Left forelimb (tissue), 1 donor: ENCODE data around the gene SPACA7.

Experiments
- DNase-seq: peaks from one replicate; pipeline ENCODE4 v3.0.0-alpha.2; 2018; ENCODE audit warnings: low spot score

Gene SPACA7

GRCh38 chr13:112376050-112376681 lies at the start of gene SPACA7:
Gene SPACA7, plus strand, starts transcription at chr13:112376355. Its CDS starts 31 bp downstream, at chr13:112376386.
- DNase-seq, result no peak

DNA sequence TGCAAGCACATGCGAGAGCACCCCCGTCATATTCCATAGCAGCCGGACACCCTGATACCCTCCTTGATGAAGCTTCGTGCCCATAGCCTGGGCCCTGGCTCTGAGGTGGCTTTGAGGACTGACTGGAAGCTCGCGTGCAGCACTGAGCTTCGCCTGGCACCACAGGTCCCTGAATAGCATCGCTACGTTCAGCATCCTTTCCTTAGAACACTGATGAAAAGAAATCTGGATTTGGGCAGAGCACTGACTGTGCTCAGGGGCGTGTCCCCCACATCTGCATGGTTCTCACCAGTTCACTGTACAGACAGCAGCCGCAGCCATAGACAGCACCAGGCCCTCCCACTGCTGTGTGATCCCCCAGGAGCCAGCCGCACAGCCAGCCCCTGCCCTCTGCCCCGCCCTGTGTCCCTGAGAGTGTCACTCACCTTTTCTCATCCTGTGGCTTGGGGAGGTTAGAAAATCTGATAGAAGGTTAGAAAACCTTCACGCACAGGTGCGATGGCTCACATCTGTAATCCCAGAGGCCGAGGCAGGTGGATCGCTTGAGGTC lies 49.3 kb upstream of the SPACA7 start:
- DNase-seq, result peak; percentile 25

GRCh38 chr13:112328936-112329335 lies 47.2 kb upstream of the SPACA7 start:
- DNase-seq, result no peak

- DNase-seq, result no peak
These were observed 46.8 kb upstream of the SPACA7 start for GRCh38 chr13:112329376-112329775.

DNA sequence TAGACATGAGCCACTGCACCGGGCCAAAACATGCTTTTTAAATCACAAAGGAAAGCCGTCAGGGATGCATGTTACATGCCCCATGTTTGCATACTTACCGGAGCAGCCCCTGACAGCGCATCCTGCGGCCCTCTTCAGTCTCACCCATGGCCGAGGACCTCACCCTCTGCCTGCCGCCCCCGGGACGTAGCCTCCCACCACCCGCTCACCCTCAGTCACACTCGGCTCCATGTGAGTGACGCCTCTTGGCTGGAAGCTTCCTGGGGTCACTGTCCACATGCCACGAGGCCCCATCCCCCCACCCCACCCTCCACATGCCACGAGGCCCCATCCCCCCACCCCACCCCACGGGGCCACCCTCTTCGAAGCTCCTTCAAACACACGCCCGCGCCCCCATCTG lies 46.1 kb upstream of the SPACA7 start:
- no peak for DNase-seq

DNA sequence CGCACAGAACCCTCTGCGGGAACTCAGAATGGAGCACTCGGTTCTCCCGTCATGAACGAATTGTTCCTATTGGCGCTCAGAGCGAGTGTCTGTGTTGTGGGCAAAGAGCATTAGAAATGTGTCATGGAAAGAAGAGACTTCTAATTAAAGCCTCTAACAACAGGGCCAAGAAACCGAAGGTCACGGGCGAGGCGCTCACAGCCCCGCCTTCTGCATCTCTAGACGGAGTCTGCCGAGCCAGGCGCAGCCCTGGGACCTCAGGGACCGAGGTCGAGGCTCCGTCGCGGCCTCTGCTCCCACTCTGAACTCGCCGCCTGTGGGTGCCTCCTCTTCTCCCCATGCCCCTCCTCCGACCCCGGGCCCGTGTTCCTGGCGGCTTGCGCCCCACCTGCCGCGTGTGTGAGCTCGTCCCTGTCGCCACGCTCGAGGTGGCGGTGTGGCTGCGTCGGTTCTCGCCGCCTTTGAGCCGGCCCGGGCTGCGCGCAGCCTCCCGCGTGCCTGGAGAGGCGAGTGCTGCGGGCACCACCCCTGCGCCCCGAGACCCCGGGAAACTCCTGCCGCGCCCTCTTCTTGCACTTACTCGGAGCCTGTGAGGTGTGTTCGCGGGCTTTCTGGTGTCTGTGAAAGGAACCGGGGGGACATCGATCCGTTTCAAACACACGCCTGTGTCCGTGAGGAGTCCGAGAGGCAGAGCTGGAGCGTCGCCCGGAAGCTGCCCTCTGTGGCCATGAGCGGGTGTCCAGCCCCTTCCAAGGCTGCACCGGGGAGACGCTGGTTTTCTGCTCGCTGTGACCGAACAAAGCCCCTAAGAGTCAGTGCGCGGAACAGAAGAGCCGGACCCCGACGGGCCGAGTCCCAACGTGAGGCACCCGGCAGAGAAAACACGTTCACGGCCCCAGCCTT lies 45.4 kb upstream of the SPACA7 start:
- no peak for DNase-seq

GRCh38 chr13:112331675-112332074 lies 44.5 kb upstream of the SPACA7 start:
- DNase-seq, result no peak

DNA sequence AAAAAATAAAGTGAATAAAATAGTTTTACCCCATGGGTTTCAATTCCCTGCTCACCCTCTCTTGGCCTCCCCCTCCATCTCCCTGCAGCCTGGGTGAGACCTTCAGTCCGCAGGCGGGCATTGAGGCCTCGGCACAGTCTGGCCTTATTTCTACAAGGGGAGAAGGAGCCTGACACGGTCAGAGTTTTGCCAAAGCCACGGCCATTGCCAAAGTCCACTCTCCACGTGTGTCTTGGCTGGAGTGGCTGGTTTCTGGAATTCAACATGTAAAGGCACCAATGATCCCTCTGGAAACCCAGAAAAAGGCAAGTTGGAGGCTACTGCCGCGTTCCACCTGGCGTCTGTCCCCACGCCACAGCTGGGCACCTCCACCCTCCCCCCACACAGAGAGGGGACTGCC lies 43.4 kb upstream of the SPACA7 start:
- no peak for DNase-seq

DNA sequence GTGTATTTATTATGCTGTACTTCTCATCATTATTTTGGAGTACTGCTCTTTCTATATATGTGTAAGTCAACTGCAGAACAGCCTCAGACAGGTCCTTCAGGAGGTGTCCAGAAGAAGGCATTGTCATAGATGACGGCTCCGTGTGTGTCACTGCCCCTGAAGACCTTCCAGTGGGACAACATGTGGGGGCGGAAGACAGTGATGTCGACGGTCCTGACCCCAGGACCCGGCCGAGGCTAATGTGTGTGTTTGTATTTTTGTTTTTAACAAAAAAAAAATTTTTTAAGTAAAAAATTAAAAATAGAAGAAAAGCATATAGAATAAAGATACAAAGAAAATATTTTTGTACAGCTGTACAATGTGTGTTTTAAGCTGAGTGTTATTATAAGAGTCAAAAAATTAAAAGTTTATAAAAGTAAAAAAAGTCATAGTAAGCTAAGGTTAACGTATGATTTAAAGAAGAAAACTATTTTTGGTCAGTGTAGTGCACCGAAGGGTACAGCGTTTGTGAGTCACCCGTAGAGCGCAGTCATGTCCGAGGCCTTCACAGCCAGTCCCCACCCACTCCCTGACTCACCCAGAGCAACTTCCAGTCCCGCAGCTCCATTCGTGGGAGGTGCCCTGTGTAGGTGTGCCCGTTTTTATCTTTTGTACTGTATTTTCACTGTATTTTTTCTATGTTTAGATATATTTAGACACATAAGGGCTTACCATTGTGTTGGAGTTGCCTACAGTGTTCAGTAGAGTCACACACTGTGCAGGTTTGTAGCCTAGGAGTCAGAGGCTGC lies 42.2 kb upstream of the SPACA7 start:
- DNase-seq, result no peak

GRCh38 chr13:112335135-112335534 lies 41.0 kb upstream of the SPACA7 start:
- peak; percentile 22 for DNase-seq

DNA sequence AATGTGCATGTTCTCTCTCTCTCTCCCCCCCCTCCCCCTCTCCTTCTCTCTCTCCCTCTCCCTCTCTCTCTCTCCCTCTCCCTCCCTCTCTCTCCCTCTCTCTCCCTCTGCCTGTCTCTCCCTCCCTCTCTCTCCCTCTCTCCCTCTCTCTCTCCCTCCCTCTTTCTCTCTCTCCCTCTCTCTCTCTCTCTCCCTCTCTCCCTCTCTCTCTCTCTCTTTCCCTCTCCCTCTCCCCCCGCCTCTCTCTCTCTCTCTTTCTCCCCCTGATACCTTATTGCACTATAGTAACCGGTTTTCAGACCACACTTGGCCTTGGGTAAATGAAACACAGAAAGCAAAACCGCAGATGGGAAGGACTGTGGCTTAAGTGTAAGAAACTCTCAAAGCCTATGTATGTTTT lies 34.7 kb upstream of the SPACA7 start:
- no peak for DNase-seq

DNA sequence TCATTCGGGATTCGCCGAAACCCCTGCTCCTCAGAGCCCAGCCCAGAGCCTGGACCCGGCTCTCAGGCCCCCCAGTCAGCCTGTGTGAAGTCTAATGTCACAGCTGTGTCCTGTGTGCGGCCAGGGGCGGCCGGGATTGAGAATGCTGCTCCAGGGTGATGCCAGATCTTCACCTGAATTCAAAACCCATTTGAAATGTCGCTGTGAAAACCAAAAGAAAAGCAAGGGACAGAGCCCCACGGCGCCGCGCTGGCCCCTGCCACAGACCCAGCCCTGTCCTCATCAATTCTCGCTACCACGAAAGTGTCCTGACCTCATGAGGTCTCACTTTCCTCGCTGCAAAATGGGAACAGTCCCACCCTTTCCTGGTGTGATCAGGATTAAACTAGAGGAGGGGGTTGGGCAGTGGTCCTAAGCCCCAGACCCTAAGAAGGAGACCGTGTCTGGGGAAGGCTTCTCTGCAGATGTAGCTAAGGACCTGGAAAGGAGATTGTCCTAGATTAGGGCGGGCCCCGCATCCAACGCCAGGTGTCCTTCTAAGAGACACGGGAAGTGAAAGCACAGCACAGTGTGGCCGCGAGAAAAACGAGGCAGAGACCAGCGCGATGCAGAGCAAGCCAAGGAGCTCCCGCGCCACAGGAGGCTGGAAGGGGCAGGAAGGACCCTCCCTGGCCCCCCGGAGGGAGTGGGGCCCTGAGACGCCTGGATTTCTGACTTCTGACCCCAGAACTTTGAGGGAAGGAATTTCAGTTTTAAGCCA lies 34.0 kb upstream of the SPACA7 start:
- peak; percentile 34 for DNase-seq

- DNase-seq, result peak; percentile 53
These were observed 33.3 kb upstream of the SPACA7 start for GRCh38 chr13:112342841-112343361.

DNA sequence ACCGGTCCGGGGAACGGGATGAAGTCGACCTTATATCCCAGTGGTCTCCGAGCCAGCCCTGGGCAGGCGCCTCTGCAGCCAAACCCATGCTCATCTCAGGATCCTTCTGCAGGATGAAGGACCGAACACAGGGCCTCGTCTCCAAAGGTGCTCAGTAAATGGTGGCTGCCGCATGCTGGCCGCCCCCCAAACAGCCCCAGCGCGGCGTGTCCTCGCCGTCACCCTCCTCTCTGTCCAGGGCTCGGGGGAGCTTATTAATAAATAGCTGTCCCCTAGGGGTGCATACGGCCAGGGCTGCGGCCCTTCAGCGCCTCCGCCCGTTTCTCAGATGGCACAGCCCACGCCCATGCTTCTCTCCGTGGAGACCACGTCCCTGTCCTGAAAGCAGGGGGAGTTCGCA lies 32.6 kb upstream of the SPACA7 start:
- DNase-seq, result peak; percentile 20

GRCh38 chr13:112345826-112346172 lies 30.4 kb upstream of the SPACA7 start:
- DNase-seq, result no peak

GRCh38 chr13:112346173-112346898 lies 29.8 kb upstream of the SPACA7 start:
- DNase-seq, result peak; percentile 59

- DNase-seq, result peak; percentile 23
These were observed 29.3 kb upstream of the SPACA7 start for GRCh38 chr13:112346899-112347229.

- DNase-seq, result no peak
These were observed 28.2 kb upstream of the SPACA7 start for GRCh38 chr13:112347986-112348385.

GRCh38 chr13:112348642-112349345 lies 27.4 kb upstream of the SPACA7 start:
- DNase-seq, result peak; percentile 30

DNA sequence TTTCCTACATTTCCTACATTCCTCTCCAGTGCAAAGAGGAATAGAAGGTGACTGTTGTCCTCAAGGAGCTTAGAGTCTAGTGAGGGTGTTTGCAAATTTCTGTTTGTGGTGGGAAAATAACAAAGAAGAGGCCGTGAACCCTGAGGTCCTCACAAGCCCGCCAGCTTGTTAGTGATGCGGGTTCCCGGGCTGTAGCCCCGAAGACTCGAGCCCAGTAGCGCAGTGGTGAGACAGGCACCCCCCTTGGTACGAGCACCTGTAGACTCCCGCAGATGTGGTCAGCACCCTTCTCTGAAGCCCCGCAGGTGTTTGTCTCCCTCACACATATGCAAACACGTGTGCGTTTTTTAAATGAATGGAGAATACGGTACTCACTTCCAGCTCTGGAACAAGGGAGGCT lies 26.5 kb upstream of the SPACA7 start:
- peak; percentile 26 for DNase-seq
